HT1080 (cell line): ENCODE measurements around the gene KMT5C. TPM values are rescaled to one million over a fixed set of nuclear protein-coding genes. Genes with fewer than 3 reads are reported as not detected.

Experiments
- DNase-seq: peaks from one replicate; pipeline ENCODE4 v3.0.0-alpha.2; 2015; ENCODE audit warnings: low read depth
- total RNA-seq: library from RNA; depleted of rRNA; stranded (reverse); fragments of >200 nt; shearing (Covaris generic); gene quantifications from 2 replicates; pipeline ENCODE4 v1.2.3, GENCODE V29; 2014

Gene KMT5C
- total RNA-seq, 1 experiment from 2014 or later: 2.4 TPM

DNA sequence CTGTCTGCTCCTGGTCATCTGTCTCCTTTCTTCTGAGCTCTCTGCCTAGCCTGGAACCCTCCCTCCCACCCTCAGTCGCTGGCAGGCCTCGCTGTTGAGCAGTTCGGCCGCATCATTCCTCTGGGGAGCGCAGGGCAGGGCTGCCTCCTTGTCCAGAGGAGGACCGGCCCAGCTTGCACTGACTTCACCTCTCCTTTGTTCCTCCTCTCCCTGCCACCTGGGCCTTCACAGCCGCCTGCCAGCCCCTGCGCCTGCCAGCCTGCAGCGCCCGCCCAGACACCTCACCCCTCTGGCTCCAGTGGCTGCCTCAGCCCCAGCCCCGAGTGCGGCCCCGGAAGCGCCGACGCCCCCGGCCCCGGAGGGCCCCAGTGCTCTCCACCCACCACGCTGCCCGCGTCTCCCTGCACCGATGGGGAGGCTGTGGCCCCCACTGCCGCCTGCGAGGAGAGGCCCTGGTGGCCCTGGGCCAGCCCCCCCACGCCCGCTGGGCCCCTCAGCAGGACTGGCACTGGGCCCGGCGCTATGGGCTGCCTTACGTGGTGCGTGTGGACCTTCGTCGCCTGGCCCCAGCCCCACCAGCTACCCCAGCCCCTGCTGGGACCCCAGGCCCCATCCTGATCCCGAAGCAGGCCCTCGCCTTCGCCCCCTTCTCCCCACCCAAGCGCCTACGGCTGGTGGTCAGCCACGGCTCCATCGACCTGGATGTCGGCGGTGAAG, 7.2 kb downstream of the KMT5C start:
- DNase-seq: no peak

DNA sequence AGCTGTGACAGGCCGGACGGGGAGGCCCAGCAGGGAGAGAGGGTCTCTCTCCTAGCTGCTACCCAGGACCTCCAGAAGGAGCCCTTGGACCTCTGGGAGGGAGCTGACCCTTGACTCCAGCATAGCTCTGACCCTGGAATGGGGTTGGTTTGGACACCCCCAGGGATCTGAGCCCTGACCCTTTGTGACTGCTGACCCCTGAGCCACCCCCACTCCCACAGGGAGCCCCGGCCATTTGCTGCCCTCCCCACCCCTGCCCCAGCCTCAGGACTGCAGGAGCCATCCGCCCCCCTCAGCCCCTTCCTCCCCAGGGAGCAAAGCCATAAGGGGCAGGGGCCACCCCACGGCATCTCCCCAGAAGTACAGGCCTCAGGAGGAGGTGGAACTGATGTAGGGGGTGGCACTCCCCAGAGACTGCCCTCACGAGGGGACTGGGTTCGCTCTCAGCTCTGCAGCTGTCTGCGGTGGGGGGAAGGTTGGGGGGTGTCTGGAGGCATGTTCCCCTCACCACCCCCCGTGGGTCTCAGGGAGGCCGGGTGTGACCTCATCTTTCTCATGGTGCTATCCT, 7.8 kb downstream of the KMT5C start:
- DNase-seq: no peak

DNA sequence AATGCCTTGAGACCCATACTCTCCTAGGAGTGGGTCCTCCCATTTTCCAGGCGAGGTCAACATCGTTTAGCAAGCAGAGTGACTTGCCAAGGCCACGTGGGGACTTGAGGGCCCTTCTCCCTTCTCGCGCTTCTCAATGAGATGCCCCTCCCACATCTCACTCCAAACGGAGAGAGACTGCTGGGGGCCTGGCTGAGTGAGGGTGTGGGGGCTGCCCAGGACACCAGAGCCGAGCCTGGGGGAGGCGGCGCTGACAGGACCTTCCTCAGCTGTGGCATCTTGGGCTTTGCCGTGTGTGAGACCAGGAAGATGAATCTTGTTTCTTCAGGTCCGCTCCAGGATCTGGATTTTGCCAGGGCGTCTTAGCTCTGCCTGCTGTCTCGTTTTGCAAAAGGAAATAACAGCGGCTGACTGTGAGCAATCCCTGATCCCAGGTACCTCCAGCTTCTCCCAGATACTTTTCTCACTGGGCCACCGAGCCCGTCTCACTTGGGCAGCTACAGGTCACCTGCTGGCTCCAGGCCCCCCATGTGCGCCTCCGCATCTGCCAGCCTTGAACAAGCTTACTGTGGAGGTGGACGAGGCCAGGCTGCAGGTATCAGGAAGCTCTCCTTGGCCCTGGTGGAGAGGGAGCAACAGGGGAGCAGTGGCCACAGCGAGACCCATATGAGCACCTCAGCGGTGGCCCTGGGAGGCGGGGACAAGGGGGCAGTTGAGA, 8.8 kb downstream of the KMT5C start:
- DNase-seq: no peak

DNA sequence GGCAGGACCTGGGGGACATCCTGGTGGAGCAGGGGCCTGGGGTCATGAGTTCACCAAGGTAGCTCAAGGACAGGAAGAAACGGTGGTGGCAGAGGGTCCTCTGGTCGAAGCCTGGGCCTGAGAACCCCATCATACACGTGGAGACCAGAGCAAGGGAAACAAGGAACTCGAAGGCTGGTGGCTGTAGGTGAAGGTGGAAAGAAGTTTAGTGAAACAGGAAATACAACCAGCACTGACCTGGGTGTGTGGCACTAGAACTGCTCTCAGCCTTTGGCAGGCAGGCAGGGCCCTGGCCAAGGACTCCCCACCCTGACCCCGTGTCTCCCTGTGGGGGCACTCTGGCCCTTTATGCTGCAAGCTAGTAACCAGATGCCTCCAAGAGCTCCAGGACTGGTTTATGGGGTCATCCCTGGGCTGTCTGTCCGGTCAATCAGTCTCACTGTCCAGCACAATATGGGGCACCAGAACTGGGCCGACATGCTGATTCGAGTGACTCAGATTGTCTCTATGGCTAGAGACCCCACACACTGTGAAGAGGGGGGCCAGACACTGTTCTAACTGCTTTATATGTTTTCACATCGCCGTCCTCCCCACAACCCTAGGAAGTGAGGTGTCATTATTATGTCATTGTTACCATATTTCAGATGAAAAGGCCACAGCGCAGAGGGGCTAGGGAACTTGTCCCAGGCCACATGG, 11.1 kb downstream of the KMT5C start:
- no peak for DNase-seq

DNA sequence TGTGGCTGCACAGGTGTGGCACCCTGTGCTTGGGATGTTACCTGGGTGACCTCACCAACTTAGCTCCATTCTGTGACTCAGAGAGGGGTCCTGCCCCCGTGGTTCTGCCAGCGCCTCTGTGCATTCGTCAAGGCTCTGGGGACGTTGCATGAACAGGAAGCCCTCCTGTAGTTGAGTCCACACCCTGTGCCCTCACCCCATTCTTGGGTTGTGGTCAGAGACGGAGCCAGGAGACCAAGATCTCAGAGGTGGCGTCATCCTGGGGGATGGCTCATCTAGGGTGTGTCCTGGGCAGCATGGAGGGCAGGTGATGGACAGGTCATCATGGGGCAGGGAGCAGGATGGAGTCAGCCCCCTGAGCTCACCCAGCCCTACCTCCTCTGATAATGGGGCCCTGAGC, 12.4 kb downstream of the KMT5C start:
- DNase-seq: peak; percentile 64

DNA sequence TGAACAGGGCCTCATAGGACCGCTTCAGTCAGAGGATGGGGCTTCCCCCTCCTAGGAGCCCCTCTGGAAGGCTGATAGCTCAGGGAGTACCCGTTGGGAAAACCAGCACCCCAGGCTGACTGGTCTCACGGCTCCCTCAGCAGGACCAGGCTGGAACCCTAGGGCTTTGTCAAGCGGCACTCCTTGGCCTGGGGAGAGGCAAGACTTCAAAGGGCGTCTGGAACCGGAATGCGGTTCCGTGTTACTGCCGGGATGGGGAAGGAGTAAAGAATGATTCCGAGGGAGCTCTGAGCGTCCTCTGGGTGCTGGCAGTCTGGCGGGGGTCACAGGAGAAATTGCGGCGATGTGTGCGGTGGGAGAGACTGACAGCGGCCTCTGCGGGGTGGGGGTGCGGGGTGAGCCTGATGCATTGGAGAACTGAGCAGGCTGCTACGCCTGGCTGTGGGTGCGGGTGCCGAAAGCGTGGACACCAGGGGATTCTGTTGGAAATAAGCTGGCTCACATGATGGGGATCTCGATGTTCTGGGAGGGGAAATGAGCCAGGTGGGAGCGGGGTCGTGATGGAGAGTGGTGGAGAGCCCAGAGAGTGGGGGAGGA, 13.0 kb downstream of the KMT5C start:
- DNase-seq: no peak

DNA sequence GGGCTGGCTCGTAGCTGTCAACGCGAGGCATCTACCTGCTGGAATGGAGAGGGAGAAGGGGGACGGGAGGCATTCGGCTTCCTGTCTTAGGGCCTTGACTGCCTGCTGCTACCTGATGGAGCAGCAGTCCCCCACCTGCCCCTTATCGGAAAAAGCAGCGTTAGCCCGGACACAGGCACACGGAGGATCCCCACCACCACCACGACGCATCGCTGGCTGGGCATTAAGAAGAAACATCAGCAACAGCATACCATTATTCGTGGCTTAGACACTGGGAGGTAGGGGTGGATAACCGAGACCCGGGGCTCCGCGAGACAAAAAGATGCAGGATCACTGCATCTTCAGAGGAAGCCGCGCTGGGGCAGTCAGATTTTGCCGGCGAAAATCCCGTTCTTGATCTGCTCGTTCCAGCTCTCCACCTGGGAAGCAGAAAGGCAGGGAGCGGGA, 13.7 kb downstream of the KMT5C start:
- no peak for DNase-seq

DNA sequence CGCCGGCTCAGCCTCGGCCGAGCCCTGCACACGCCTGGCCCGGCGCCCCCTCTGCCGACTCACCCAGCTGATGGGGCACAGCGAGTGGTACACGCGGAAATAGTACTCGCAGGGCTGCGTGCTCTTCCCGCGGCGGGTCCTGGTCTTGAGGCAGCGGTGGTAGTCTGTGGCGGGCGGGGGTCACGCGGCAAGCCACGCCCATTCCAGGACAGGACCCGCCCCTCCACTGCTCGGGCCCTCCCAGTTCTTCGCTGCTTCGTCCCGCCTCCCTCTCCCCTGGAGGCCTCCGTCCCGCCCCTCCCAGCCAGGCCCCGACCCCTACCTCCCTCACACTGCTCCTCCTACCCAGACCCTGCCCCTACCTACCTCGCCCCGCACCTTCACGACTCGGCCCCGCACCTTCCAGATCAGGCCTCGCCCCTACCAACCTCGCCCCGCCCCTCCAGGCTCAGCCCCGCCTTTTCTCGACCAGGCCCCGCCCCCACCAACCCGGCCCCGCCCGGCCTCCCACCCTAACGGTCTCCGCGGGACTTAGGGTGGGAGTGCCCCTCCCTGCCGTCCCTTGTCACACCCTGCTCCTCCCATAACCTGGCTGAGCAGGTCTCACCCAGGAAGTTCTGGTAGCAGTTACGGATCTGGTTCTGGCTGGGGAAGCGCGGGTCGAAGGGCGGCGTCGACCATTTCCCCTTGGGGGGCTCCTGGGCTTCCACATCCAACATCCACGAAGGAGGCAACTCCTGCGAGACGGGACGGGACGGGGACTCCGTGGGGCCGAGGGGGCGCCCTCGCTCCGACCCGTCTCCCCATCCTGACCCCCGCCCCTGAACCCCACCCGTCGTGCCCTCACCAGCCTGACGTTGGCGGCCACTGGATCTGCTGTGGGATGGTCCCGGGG, 14.4 kb downstream of the KMT5C start:
- DNase-seq: peak; percentile 33

DNA sequence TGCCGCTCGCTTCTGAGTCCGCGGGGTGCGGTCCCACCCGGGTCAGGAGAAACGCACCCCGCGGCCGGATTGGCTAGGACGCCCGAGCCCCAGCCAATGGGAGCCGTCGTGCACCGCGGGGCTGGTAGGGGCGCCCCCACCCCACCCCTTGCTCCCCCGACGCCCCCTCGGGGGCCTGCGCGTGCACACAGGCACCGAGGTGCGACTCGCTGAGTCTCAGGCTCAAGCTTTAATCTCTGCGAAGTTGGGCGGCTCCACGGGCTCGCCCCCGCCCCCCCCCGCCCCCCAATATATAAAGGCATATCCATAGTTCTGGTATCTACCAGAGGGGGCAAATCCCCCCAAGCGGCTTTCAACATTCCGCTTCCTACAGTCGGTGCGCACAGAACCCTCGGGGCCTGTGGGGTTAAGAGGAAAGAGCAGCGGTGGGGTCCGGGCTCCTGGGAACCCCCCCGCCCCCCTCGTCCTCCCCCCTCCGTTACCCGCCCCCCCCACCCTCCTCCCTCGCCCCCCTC, 15.1 kb downstream of the KMT5C start, which contains the start of gene COX6B2:
TSS of gene COX6B2 (minus strand) at position 22 of the 515 bp plus-strand sequence. CDS start 198 bp downstream, outside the sequence.
- DNase-seq: no peak

DNA sequence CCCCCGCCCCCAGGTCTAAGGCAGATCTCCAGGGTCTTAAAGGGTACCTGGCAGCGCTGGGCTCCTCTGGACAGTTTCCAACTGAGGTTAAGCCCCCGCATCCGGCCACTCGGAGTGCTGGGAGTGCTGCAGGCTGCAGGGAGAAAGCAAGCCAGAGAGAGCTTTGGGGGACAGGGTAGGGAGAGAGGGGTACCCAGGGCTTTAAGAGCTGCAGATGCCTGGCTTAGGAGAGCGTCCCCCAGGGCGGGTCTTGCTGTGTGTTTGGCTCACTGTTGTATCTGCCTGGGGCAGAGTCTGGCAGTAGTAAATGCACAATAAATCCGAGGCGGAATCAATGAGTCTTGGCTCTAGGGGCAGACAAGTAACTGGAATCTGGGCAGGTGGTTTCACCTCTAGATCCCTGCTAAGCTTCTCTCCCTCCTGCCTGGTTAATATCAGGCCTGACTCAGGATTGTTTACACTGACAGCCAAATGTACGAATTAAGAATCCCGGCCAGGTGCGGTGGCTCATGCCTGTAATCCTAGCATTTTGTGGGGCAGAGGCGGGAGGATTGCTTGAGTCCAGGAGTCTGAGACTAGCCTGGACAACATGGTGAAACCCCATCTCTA, 15.6 kb downstream of the KMT5C start:
- no peak for DNase-seq

DNA sequence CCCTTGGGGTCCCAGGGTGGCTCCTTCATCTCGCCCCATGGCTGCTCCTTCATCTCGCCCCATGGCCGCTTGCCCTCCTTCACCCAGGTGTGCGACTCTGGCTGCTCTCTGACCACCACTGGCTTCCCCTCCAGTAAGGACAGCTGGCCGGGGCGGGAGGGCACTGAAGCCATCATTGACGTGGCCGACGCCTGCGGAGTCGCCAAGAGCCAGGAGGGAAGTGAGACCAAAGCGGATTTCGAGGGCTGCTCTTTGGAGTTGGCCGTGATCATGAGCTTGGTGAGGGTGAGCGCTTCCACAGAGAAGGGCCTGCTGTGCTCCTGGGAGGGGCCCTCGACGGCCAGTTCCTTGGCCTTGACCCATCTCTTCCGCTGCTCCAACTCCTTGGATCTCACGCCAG, 18.8 kb downstream of the KMT5C start:
- no peak for DNase-seq

DNA sequence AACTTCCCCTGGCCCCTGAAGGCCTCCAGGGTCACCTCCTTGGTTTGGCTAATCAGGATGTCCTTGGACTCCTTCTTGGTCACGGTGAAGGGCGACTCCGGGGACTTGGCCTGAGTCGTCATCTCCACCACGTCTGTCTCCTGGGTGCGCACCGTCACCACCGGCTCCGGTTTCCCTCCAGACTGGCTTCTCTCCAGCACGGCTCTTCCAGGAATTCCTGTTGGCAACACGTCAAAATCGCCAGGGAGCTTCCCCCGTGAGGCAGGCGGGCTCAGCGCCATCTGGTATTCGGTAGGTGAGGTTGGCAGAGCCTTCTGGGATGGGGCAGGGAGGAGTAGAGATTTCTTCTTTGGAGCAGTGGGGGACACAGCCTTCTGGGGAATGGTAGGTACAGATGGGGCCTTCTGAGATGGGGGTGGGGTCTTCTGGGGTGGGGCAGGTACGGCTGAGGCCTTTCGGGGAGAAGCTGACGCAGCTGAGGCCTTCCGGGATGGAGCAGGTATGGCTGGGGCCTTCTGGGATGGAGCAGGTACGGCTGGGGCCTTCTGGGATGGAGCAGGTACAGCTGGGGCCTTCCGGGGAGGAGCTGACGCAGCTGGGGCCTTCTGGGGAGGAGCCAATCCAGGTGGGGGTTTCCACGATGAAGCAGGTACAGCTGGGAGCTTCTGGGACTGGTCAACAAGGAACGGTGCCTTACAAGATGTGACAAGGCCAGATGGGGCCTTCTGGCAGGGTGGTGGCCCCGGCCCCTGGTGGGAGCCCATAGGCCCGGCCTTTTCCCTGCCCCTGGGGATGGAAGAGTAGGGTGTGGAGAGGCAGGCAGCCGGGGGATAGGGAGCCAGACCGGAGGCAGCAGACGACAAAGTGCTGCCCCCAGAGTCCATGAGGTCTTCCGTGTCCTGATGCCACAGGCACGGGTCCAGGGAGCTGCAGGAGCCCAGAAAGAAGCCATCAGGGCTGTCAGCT, 19.6 kb downstream of the KMT5C start:
- no peak for DNase-seq

DNA sequence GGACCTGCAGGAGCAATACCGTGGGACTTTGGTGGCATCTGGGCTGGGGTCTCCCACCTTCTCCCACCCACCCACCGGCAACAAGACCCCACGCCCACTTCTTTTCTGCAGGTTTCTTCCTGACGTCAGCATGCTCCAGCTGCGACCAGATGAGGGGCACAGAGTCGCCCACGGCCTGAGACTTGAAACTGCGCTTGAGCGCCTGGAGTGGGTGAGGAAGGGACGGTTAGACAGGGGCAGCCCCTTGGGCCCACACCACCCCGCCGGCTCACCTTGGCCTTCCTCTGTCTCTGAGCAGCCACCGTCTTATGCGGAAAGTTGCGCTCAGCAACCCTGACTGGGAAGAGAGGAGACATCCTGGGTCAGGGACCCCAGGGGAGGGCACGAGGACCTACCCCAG, 21.2 kb downstream of the KMT5C start:
- DNase-seq: no peak

DNA sequence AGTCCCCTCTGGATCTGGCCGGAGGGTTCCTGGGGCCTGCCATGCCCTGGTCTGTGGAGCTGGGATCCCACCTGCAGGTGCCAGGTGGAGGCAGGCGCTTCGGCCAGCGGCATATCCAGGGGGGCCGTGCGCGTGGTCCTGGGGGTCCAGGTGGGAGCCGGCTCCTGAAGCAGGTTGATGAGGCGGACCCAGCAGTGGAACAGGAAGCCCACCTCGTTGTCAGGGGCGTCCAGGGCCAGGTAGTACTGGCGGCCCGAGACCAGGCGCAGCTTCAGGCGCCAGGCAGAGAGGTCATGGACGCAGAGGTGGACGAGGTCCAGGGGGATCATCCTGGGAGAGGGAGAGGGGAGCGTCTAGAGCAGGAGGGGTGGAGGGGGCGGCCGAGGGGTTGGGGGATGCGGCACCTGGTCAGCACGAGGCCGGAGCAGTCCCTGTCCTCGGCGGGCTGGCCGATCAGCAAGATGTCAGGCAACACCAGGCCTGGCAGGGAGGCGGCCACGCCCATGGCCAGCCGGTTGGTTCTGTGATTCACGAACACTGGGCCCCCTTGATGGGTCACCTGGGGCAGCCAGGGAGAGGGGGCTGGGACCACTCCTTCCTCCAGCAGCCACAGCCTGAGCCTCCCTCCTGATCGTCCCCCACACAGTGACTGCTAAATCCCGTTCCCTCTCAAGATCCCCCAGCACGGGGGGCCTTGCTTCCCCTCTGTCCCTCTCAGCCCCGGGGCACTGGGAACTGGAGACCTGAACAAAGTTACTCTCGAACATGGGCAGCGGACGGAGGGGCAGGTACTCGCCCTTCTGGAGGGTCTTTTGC, 22.7 kb downstream of the KMT5C start:
- DNase-seq: no peak

DNA sequence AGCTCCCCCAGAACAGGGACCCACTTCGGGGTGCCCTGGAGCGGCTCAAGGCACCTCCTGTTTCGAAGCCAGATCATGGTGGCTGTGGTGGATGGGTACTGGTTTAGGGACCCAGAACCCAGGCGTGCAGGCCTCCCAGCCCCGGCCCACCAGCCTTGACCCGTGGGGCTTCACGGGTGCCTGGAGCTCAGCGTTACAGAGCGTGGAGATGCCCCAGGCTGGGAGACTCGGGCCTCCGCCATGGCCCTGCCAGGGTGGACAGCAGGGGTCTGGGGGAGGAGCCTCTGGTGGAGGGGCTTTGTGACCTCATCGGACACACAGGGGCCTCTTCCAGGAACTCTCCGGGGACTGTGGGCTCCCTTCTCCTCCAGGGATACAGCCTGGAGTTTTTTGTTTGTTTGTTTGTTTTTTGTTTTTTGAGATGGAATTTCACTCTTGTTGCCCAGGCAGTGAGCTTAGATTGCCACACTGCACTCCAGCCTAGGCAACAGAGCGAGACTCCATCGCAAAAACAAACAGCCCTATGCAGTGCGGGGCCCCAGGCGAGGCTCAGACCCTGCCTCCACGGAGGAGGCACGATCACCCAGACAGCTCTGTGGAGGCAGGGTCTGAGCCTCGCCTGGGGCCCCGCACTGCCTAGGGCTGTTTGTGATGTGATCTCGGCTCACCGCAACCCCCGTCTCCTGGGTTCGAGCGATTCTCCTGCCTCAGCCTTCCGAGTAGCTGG, 23.5 kb downstream of the KMT5C start, which contains the start of gene GARIN5B:
TSS of gene GARIN5B (minus strand) at position 271 of the 727 bp plus-strand sequence. CDS start at position 77, 194 bp downstream.
- DNase-seq: no peak

DNA sequence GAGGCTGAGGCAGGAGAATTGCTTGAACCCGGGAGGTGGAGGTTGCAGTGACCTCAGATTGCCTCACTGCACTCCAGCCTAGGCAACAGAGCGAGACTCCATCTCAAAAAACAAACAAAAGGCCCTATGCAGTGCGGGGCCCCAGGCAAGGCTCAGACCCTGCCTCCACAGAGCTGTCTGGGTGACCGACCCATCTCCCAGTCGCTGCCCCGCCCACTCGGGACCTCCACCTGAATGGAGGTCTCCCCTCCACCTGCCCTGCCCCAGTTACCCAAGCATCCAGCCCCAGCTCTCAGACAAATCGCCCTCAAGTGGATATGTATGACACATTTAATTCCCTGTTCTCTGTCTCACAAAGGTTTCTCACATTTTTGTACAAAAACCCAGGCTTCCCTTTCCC, 25.6 kb downstream of the KMT5C start:
- DNase-seq: no peak

DNA sequence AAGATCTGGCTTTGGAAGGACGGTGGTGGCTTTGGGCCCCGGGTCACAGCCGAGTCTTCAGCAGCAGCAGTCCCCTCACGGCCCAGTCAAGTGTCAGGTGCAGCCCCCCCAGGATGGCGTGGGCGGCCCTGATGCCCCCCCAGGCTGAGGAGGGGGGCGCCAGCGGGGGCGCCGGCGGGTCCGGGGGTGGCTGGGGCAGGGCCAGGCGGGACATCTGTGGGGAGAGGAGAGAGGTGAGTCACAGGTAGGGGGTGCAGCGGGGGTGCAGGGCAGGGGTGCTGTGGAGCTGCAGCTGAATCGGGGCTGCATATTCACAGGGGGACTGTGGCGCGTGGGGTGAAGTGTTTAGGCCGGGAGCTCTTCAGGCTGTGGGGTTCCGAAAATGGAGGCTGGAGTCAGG, 26.3 kb downstream of the KMT5C start:
- no peak for DNase-seq
